Breast epithelium (tissue), 4 donors: Measurements from ENCODE around the gene CACNA2D4. TPM values are rescaled to one million over a fixed set of nuclear protein-coding genes. Genes with fewer than 3 reads are reported as not detected.

Source experiments
- DNase-seq, 2 donors: peaks; one replicate each; pipeline ENCODE4 v3.0.0-alpha.2; 2019; ENCODE audit warnings: low spot score in 2 of 2
- H3K27ac ChIP-seq, 2 donors: fragments of 200-600 bp; sonication (generic) in 1 of 2; one replicate each; pipeline ENCODE4 v1.5.1; 2016 to 2019; ENCODE audit warnings: mild to moderate bottlenecking in 1 of 2
- H3K27me3 ChIP-seq, 2 donors: fragments of 200-600 bp; sonication (generic) in 1 of 2; one replicate each; pipeline versions ENCODE4 v1.5.1 to v1.6.0; 2017 to 2019; ENCODE audit warnings: control low read depth in 1 of 2, mild to moderate bottlenecking in 1 of 2
- H3K36me3 ChIP-seq: fragments of 200-600 bp; one replicate; pipeline ENCODE4 v1.5.1; 2019
- H3K4me1 ChIP-seq, 2 donors: fragments of 200-600 bp; sonication (generic); one replicate each; pipeline ENCODE4 v1.5.1; 2016 to 2019; ENCODE audit warnings: control low read depth in 1 of 2
- H3K4me3 ChIP-seq, 3 donors: fragments of 200-600 bp; sonication (generic); 1 replicate in 2 of 3; 2 replicates in 1 of 3; pipeline ENCODE4 v1.5.1; 2016 to 2019; ENCODE audit warnings: mild to moderate bottlenecking in 3 of 3, moderate library complexity in 2 of 3
- H3K9me3 ChIP-seq, 2 donors: fragments of 200-600 bp; sonication (generic) in 1 of 2; one replicate each; pipeline ENCODE4 v1.5.1; 2016 to 2019; ENCODE audit warnings: control low read depth in 1 of 2
- CTCF ChIP-seq, 3 donors: fragments of 450-650 bp; IDR thresholded peaks; one replicate each; pipeline ENCODE4 v1.5.1; 2016 to 2017; ENCODE audit warnings: antibody characterized with exemption in 3 of 3, mild to moderate bottlenecking in 3 of 3, moderate library complexity in 3 of 3
- POLR2A ChIP-seq: fragments of 450-650 bp; IDR thresholded peaks from one replicate; pipeline ENCODE4 v1.6.1; 2016; ENCODE audit warnings: antibody characterized with exemption, mild to moderate bottlenecking, moderate library complexity
- POLR2AphosphoS5 ChIP-seq, 3 donors: sonication (generic); formaldehyde crosslinking; IDR thresholded peaks; one replicate each; pipeline ENCODE4 v1.6.1; 2017; ENCODE audit warnings: antibody characterized with exemption in 3 of 3
- intact Hi-C: fragments of 100-400 bp; cut with DNase I; formaldehyde crosslinking; loops from one replicate; pipeline ENCODE4 v1.15.1; 2023; ENCODE audit warnings: low total_unique reads
- total RNA-seq, 3 donors: library from RNA; depleted of rRNA; stranded (reverse); fragments of >200 nt; gene quantifications; one replicate each; pipeline ENCODE4 v1.1.0, GENCODE V29; 2016

Gene CACNA2D4
- total RNA-seq, 3 donors from 2014 or later = 3.2 to 10.2 (median 3.3) TPM

GRCh38 chr12:1936406-1937320, 18.2 kb upstream of the CACNA2D4 start:
- peak in 1 of 2 donors; percentile 78 for DNase-seq
- H3K4me1 ChIP-seq = no peaks in the 10 kb centered on the region
- no peak overlapping the region for H3K27ac ChIP-seq
- no peaks in the 10 kb centered on the region for H3K27me3 ChIP-seq
- no peaks in the 10 kb centered on the region for H3K9me3 ChIP-seq
- no peak for TF ChIP-seq POLR2A
- no peak for TF ChIP-seq POLR2AphosphoS5 (IDR thresholded peaks at IDR 0.05)
- TF ChIP-seq CTCF (IDR thresholded peaks at IDR 0.05) = no peak
- no peak overlapping the region for H3K4me3 ChIP-seq
- intact Hi-C loops = loop anchor here (5.0 to 10.0 kb wide), 2 partner anchors 139 to 292 kb away; no protein-coding TSS in a partner anchor
- no peaks in the 10 kb centered on the region for H3K36me3 ChIP-seq

GRCh38 chr12:1935700-1936378, 17.4 kb upstream of the CACNA2D4 start:
- Histone ChIP-seq H3K36me3 (no peaks in the 10 kb centered on the region), H3K27me3 (no peaks in the 10 kb centered on the region), H3K4me1 (no peaks in the 10 kb centered on the region), H3K9me3 (no peaks in the 10 kb centered on the region), H3K4me3 (no peak overlapping the region), H3K27ac (no peak overlapping the region)
- TF ChIP-seq POLR2A = no peak
- no peak for TF ChIP-seq POLR2AphosphoS5 (IDR thresholded peaks at IDR 0.05)
- TF ChIP-seq CTCF (IDR thresholded peaks at IDR 0.05) = no peak
- DNase-seq = peak in 1 of 2 donors; percentile 70
- intact Hi-C loops = loop anchor here (5.0 to 10.0 kb wide), 2 partner anchors 139 to 291 kb away; no protein-coding TSS in a partner anchor

GRCh38 chr12:1935242-1935641, 16.8 kb upstream of the CACNA2D4 start:
- intact Hi-C loops = loop anchor here (5.0 to 10.0 kb wide), 2 partner anchors 138 to 290 kb away; no protein-coding TSS in a partner anchor
- H3K4me1 ChIP-seq = no peaks in the 10 kb centered on the region
- DNase-seq = no peak

GRCh38 chr12:1934831-1935230, 16.4 kb upstream of the CACNA2D4 start:
- no peak overlapping the region for H3K4me3 ChIP-seq
- intact Hi-C loops = loop anchor here (5.0 to 10.0 kb wide), 2 partner anchors 138 to 290 kb away; no protein-coding TSS in a partner anchor
- DNase-seq = no peak
- H3K27me3 ChIP-seq = no peaks in the 10 kb centered on the region
- H3K4me1 ChIP-seq = no peaks in the 10 kb centered on the region
- no peak for TF ChIP-seq POLR2A
- no peak for TF ChIP-seq CTCF (IDR thresholded peaks at IDR 0.05)
- TF ChIP-seq POLR2AphosphoS5 (IDR thresholded peaks at IDR 0.05) = no peak
- no peak overlapping the region for H3K27ac ChIP-seq
- no peaks in the 10 kb centered on the region for H3K9me3 ChIP-seq
- no peaks in the 10 kb centered on the region for H3K36me3 ChIP-seq

More at GRCh38 chr12:1935242-1935641, 16.8 kb upstream of the CACNA2D4 start:
- H3K9me3 ChIP-seq = no peaks in the 10 kb centered on the region
- no peak overlapping the region for H3K4me3 ChIP-seq
- TF ChIP-seq POLR2AphosphoS5 (IDR thresholded peaks at IDR 0.05) = no peak
- no peak for TF ChIP-seq CTCF (IDR thresholded peaks at IDR 0.05)
- no peak for TF ChIP-seq POLR2A
- H3K27me3 ChIP-seq = no peaks in the 10 kb centered on the region
- no peak overlapping the region for H3K27ac ChIP-seq
- H3K36me3 ChIP-seq = no peaks in the 10 kb centered on the region
